HEK293 (cell line): ENCODE measurements around the gene LUC7L2.

Experiments used
- CTCF ChIA-PET: fragments of 350-600 bp; formaldehyde crosslinking; extraction: SDS; loops from one replicate; lab custom pipeline; 2021; ENCODE audit warnings: antibody characterized with exemption; lab: Yijun Ruan, JAX
- POLR2A ChIA-PET: fragments of 300-600 bp; formaldehyde crosslinking; extraction: SDS; loops from one replicate; lab custom pipeline; 2020; ENCODE audit warnings: antibody characterized with exemption, inconsistent platforms; lab: Yijun Ruan, JAX
- H3K27ac ChIP-seq: fragments of 200-500 bp; sonication (Bioruptor generic); 2 replicates; pipeline ENCODE4 v1.5.1; 2014; ENCODE audit warnings: low read depth, low read length, control low read depth, inconsistent platforms; ENCODE audit errors: extremely low read depth
- H3K36me3 ChIP-seq, 2 experiments: fragments of 200-500 bp in 1 of 2; sonication (Bioruptor generic) in 1 of 2; 1 replicate in 1 of 2; 2 replicates in 1 of 2; pipeline ENCODE4 v1.5.1; 2014 to 2017; ENCODE audit warnings: inconsistent platforms in 2 of 2, low read length in 2 of 2; ENCODE audit not compliant: control insufficient read depth in 2 of 2, insufficient read depth in 1 of 2
- H3K4me1 ChIP-seq: fragments of 200-500 bp; sonication (Bioruptor generic); 2 replicates; pipeline ENCODE4 v1.5.1; 2014; ENCODE audit warnings: mild to moderate bottlenecking, low read length, inconsistent platforms; ENCODE audit not compliant: control insufficient read depth, insufficient read depth
- H3K4me3 ChIP-seq: 2 replicates; pipeline ENCODE4 v1.5.1; 2011; ENCODE audit warnings: low read depth, mild to moderate bottlenecking, control low read depth, low read length, moderate library complexity
- H3K9me3 ChIP-seq: fragments of 200-500 bp; sonication (Bioruptor generic); 2 replicates; pipeline ENCODE4 v1.5.1; 2014; ENCODE audit warnings: low read depth, low read length, inconsistent platforms; ENCODE audit not compliant: control insufficient read depth, insufficient read depth
- BCL11A ChIP-seq: fragments of 450-650 bp; formaldehyde crosslinking; IDR thresholded peaks from 2 replicates; pipeline ENCODE4 v1.5.1; 2016; ENCODE audit warnings: low read depth, missing biosample characterization, missing genetic modification characterization
- GLIS2 ChIP-seq: fragments of 450-650 bp; formaldehyde crosslinking; IDR thresholded peaks from 2 replicates; pipeline ENCODE4 v1.5.1; 2016; ENCODE audit warnings: missing biosample characterization, missing genetic modification characterization
- HOXD13 ChIP-seq: sonication (generic); formaldehyde crosslinking; IDR thresholded peaks from 2 replicates; pipeline ENCODE4 v1.8.0; 2022; ENCODE audit warnings: missing genetic modification reagents, borderline replicate concordance
- IKZF3 ChIP-seq: fragments of 450-650 bp; IDR thresholded peaks from 2 replicates; pipeline ENCODE4 v1.5.0; 2018; ENCODE audit warnings: missing biosample characterization, mild to moderate bottlenecking, missing genetic modification characterization, moderate library complexity
- KLF16 ChIP-seq: fragments of 450-650 bp; formaldehyde crosslinking; IDR thresholded peaks from 2 replicates; pipeline ENCODE4 v1.5.1; 2017; ENCODE audit warnings: missing biosample characterization, missing genetic modification characterization
- PRDM1 ChIP-seq: fragments of 450-650 bp; formaldehyde crosslinking; IDR thresholded peaks from 2 replicates; pipeline ENCODE4; 2016; ENCODE audit warnings: missing biosample characterization, missing genetic modification characterization
- SP2 ChIP-seq: fragments of 450-650 bp; formaldehyde crosslinking; IDR thresholded peaks from 2 replicates; pipeline ENCODE4 v1.5.1; 2016; ENCODE audit warnings: missing biosample characterization, missing genetic modification characterization
- SP7 ChIP-seq: fragments of 450-650 bp; formaldehyde crosslinking; IDR thresholded peaks from 2 replicates; pipeline ENCODE4 v1.5.1; 2016; ENCODE audit warnings: missing biosample characterization, missing genetic modification characterization
- TCF7L2 ChIP-seq: IDR thresholded peaks from 2 replicates; pipeline ENCODE4 v1.6.1; 2011; ENCODE audit warnings: low read depth, mild to moderate bottlenecking, inconsistent platforms, low read length, moderate library complexity, borderline replicate concordance
- ZNF140 ChIP-seq: fragments of 450-650 bp; formaldehyde crosslinking; IDR thresholded peaks from 2 replicates; pipeline ENCODE4 v1.5.1; 2016; ENCODE audit warnings: missing biosample characterization, missing genetic modification characterization
- ZNF2 ChIP-seq: fragments of 450-650 bp; formaldehyde crosslinking; IDR thresholded peaks from 2 replicates; pipeline ENCODE4 v1.5.1; 2016; ENCODE audit warnings: missing biosample characterization, missing genetic modification characterization
- ZNF404 ChIP-seq: fragments of 450-650 bp; formaldehyde crosslinking; IDR thresholded peaks from 2 replicates; pipeline ENCODE4 v1.5.1; 2017; ENCODE audit warnings: missing biosample characterization, missing genetic modification characterization
- ZNF416 ChIP-seq: fragments of 450-650 bp; formaldehyde crosslinking; IDR thresholded peaks from 2 replicates; pipeline ENCODE4 v1.5.1; 2016; ENCODE audit warnings: missing biosample characterization, missing genetic modification characterization
- ZNF473 ChIP-seq: fragments of 450-650 bp; formaldehyde crosslinking; IDR thresholded peaks from 2 replicates; pipeline ENCODE4 v1.5.1; 2017; ENCODE audit warnings: missing biosample characterization, missing genetic modification characterization
- ZNF596 ChIP-seq: fragments of 450-650 bp; IDR thresholded peaks from 2 replicates; pipeline ENCODE4 v1.5.0; 2018; ENCODE audit warnings: missing biosample characterization, mild to moderate bottlenecking, missing genetic modification characterization, moderate library complexity
- ZNF664 ChIP-seq: fragments of 450-650 bp; formaldehyde crosslinking; IDR thresholded peaks from 2 replicates; pipeline ENCODE4 v1.5.1; 2016; ENCODE audit warnings: missing biosample characterization, missing genetic modification characterization
- ZNF843 ChIP-seq: fragments of 450-650 bp; formaldehyde crosslinking; IDR thresholded peaks from 2 replicates; pipeline ENCODE4 v1.5.1; 2016; ENCODE audit warnings: missing biosample characterization, missing genetic modification characterization
- TF ChIP-seq, protein P1 (sequence below): fragments of 450-650 bp; formaldehyde crosslinking; IDR thresholded peaks from 2 replicates; pipeline ENCODE4 v1.5.1; 2017; ENCODE audit warnings: missing biosample characterization, missing genetic modification characterization
- TF ChIP-seq, protein P2 (sequence below): fragments of 450-650 bp; formaldehyde crosslinking; IDR thresholded peaks from 2 replicates; pipeline ENCODE4 v1.5.1; 2017; ENCODE audit warnings: missing biosample characterization, mild to moderate bottlenecking, missing genetic modification characterization, moderate library complexity
- TF ChIP-seq, protein P3 (sequence below): fragments of 450-650 bp; formaldehyde crosslinking; IDR thresholded peaks from 2 replicates; pipeline ENCODE4 v1.5.1; 2016; ENCODE audit warnings: missing biosample characterization, missing genetic modification characterization
- TF ChIP-seq, protein P4 (sequence below): fragments of 450-650 bp; formaldehyde crosslinking; IDR thresholded peaks from 2 replicates; pipeline ENCODE4 v1.5.1; 2017; ENCODE audit warnings: missing biosample characterization, missing genetic modification characterization
- TF ChIP-seq, protein P5 (sequence below): fragments of 450-650 bp; formaldehyde crosslinking; IDR thresholded peaks from 2 replicates; pipeline ENCODE4 v1.5.1; 2016; ENCODE audit warnings: missing biosample characterization, missing genetic modification characterization
- TF ChIP-seq, protein P6 (sequence below): IDR thresholded peaks from 2 replicates; pipeline ENCODE4 v1.6.1; 2011; ENCODE audit warnings: mild to moderate bottlenecking, low read depth, low read length, borderline replicate concordance

The LUC7L2 gene

DNA sequence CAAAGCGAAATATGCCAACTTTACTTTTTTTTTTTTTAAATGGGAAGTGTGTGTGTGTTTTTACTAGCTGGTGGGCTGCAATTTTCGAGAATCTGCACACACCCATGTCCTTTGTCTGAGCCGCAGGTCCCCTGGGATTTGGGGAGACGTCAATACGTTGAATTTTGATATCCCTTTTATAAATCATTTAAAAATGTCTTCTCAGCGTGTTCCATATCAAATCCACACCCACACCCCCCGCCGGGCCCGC, 19.0 kb upstream of the LUC7L2 start (continued):
- TF ChIP-seq, protein P1, sequence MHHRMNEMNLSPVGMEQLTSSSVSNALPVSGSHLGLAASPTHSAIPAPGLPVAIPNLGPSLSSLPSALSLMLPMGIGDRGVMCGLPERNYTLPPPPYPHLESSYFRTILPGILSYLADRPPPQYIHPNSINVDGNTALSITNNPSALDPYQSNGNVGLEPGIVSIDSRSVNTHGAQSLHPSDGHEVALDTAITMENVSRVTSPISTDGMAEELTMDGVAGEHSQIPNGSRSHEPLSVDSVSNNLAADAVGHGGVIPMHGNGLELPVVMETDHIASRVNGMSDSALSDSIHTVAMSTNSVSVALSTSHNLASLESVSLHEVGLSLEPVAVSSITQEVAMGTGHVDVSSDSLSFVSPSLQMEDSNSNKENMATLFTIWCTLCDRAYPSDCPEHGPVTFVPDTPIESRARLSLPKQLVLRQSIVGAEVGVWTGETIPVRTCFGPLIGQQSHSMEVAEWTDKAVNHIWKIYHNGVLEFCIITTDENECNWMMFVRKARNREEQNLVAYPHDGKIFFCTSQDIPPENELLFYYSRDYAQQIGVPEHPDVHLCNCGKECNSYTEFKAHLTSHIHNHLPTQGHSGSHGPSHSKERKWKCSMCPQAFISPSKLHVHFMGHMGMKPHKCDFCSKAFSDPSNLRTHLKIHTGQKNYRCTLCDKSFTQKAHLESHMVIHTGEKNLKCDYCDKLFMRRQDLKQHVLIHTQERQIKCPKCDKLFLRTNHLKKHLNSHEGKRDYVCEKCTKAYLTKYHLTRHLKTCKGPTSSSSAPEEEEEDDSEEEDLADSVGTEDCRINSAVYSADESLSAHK (tag by site-specific recombination), result no peak
- TF ChIP-seq ZNF664 (tag by site-specific recombination) (0 out of 2 replicates have a peak, but pooled peaks have one; percentile 53), ZNF416 (tag by site-specific recombination) (no peak), TCF7L2 (no peak), ZNF596 (no peak), ZNF140 (tag by site-specific recombination) (no peak), ZNF404 (tag by site-specific recombination) (0 out of 2 replicates have a peak, but pooled peaks have one; percentile 30), PRDM1 (peak; percentile 46; the same call in 1 of the 2 replicates), ZNF473 (tag by site-specific recombination) (no peak)
- TF ChIP-seq, protein P2, sequence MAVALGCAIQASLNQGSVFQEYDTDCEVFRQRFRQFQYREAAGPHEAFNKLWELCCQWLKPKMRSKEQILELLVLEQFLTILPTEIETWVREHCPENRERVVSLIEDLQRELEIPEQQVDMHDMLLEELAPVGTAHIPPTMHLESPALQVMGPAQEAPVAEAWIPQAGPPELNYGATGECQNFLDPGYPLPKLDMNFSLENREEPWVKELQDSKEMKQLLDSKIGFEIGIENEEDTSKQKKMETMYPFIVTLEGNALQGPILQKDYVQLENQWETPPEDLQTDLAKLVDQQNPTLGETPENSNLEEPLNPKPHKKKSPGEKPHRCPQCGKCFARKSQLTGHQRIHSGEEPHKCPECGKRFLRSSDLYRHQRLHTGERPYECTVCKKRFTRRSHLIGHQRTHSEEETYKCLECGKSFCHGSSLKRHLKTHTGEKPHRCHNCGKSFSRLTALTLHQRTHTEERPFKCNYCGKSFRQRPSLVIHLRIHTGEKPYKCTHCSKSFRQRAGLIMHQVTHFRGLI (tag by site-specific recombination), result no peak
- TF ChIP-seq, protein P3, sequence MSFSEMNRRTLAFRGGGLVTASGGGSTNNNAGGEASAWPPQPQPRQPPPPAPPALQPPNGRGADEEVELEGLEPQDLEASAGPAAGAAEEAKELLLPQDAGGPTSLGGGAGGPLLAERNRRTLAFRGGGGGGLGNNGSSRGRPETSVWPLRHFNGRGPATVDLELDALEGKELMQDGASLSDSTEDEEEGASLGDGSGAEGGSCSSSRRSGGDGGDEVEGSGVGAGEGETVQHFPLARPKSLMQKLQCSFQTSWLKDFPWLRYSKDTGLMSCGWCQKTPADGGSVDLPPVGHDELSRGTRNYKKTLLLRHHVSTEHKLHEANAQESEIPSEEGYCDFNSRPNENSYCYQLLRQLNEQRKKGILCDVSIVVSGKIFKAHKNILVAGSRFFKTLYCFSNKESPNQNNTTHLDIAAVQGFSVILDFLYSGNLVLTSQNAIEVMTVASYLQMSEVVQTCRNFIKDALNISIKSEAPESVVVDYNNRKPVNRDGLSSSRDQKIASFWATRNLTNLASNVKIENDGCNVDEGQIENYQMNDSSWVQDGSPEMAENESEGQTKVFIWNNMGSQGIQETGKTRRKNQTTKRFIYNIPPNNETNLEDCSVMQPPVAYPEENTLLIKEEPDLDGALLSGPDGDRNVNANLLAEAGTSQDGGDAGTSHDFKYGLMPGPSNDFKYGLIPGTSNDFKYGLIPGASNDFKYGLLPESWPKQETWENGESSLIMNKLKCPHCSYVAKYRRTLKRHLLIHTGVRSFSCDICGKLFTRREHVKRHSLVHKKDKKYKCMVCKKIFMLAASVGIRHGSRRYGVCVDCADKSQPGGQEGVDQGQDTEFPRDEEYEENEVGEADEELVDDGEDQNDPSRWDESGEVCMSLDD (tag by site-specific recombination), result no peak
- TF ChIP-seq, protein P4, sequence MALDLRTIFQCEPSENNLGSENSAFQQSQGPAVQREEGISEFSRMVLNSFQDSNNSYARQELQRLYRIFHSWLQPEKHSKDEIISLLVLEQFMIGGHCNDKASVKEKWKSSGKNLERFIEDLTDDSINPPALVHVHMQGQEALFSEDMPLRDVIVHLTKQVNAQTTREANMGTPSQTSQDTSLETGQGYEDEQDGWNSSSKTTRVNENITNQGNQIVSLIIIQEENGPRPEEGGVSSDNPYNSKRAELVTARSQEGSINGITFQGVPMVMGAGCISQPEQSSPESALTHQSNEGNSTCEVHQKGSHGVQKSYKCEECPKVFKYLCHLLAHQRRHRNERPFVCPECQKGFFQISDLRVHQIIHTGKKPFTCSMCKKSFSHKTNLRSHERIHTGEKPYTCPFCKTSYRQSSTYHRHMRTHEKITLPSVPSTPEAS (tag by site-specific recombination), result 0 out of 2 replicates have a peak, but pooled peaks have one; percentile 9
- TF ChIP-seq, all 188 proteins: peak for 24

DNA sequence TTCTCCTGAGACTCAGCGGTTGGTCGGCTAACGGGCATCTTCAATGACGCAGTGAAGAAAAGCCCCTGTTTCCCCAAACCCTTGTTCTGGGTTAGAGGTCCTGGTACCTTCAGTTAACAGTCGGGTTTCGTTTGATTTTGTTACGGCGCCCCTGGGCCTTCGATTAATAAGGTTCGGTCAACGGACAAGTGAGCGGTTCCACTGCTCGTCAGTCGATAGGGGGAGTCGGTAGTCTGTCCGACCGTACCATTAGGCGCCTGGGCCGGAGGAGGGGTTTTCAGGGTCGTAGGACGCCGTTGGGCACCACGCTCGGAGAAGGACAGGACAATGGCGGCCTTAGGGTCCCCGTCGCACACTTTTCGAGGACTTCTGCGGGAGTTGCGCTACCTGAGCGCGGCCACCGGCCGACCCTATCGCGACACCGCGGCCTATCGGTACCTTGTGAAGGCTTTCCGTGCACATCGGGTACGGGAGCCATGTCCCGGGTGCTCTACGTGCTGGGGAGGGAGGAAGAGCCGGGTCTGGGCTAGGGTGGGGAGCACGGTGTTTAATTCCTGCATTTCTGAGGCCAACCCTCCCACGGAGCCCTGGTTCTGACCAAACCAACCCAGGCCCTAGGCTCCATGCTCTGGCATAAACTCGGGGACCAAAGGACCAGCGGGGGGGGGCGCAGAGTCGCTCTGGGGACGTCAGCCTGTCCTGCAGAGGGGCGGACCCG, 18.5 kb upstream of the LUC7L2 start, which contains the start of gene FMC1:
TSS of gene FMC1 (plus strand) at position 280 of the 718 bp plus-strand sequence. CDS start at position 328, 48 bp downstream.
- peak within 1 kb of the TSS; percentile 79 for H3K27ac ChIP-seq
- peaks cover 4 to 14% of the 10 kb centered on the region in 2 experiments; a peak in 2 of 3 replicates for H3K36me3 ChIP-seq
- POLR2A ChIA-PET, result interaction anchor here (2.7 kb wide), 1 partner anchor 19 kb away, joined by 35 read pairs; the partner anchor contains the start of gene LUC7L2
- H3K9me3 ChIP-seq, result no peaks in the 10 kb centered on the region
- H3K4me3 ChIP-seq, result peak within 1 kb of the TSS; percentile 95
- CTCF ChIA-PET, result interaction anchor here (0.6 to 0.8 kb wide), 2 partner anchors 56 to 243 kb away, joined by 3 to 4 read pairs; no protein-coding TSS in a partner anchor
- H3K4me1 ChIP-seq, result no peaks in the 10 kb centered on the region
- TF ChIP-seq ZNF2 (tag by site-specific recombination) (peak; percentile 87; the same call in 1 of the 2 replicates), IKZF3 (tag by site-specific recombination) (peak; percentile 25; the same call in 1 of the 2 replicates), ZNF843 (tag by site-specific recombination) (peak; percentile 33; the same call in 1 of the 2 replicates), SP7 (tag by site-specific recombination) (peak; percentile 74), SP2 (tag by site-specific recombination) (peak; percentile 78), GLIS2 (peak; percentile 81), TCF7L2 (0 out of 2 replicates have a peak, but pooled peaks have one; percentile 24), BCL11A (tag by site-specific recombination) (peak; percentile 56; the same call in 1 of the 2 replicates), HOXD13 (CRISPR knock-in tag) (no peak), KLF16 (tag by site-specific recombination) (0 out of 2 replicates have a peak, but pooled peaks have one; percentile 21)
- TF ChIP-seq, protein P5, sequence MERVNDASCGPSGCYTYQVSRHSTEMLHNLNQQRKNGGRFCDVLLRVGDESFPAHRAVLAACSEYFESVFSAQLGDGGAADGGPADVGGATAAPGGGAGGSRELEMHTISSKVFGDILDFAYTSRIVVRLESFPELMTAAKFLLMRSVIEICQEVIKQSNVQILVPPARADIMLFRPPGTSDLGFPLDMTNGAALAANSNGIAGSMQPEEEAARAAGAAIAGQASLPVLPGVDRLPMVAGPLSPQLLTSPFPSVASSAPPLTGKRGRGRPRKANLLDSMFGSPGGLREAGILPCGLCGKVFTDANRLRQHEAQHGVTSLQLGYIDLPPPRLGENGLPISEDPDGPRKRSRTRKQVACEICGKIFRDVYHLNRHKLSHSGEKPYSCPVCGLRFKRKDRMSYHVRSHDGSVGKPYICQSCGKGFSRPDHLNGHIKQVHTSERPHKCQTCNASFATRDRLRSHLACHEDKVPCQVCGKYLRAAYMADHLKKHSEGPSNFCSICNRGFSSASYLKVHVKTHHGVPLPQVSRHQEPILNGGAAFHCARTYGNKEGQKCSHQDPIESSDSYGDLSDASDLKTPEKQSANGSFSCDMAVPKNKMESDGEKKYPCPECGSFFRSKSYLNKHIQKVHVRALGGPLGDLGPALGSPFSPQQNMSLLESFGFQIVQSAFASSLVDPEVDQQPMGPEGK (tag by site-specific recombination), result peak; percentile 94
- TF ChIP-seq, protein P6, sequence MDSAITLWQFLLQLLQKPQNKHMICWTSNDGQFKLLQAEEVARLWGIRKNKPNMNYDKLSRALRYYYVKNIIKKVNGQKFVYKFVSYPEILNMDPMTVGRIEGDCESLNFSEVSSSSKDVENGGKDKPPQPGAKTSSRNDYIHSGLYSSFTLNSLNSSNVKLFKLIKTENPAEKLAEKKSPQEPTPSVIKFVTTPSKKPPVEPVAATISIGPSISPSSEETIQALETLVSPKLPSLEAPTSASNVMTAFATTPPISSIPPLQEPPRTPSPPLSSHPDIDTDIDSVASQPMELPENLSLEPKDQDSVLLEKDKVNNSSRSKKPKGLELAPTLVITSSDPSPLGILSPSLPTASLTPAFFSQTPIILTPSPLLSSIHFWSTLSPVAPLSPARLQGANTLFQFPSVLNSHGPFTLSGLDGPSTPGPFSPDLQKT, result no peak
